Activated T-cell treated with anti-CD3 and anti-CD28 coated beads for 24 hours (primary cell): ENCODE data around the gene PATE1.
"Not testable (repeated sequence)": the region's sequence is repeated elsewhere in the genome, so short reads cannot be mapped to it uniquely, and the experiment has no call there.

Experiments
- DNase-seq: peaks from one replicate; pipeline ENCODE4 v3.0.0-alpha.2; 2020; ENCODE audit warnings: low read depth

The PATE1 gene

GRCh38 chr11:125745979-125746378 is at the start of gene PATE1:
TSS of gene PATE1 (plus strand) at chr11:125746279. CDS start at chr11:125746305, 26 bp downstream.
- DNase-seq: no peak

- DNase-seq: no peak
Observed at GRCh38 chr11:125701018-125701610, 45.0 kb upstream of the PATE1 start.

GRCh38 chr11:125701858-125702621 is 44.0 kb upstream of the PATE1 start:
- DNase-seq: no peak

- DNase-seq: not testable (repeated sequence)
Observed at GRCh38 chr11:125704686-125705085, 41.4 kb upstream of the PATE1 start.

- no peak for DNase-seq
Observed at GRCh38 chr11:125720781-125721180, 25.3 kb upstream of the PATE1 start.

- no peak for DNase-seq
Observed at GRCh38 chr11:125724125-125724524, 22.0 kb upstream of the PATE1 start.

GRCh38 chr11:125728969-125729368 is 17.1 kb upstream of the PATE1 start:
- no peak for DNase-seq

GRCh38 chr11:125740617-125741016 is 5.5 kb upstream of the PATE1 start:
- DNase-seq: no peak

- no peak for DNase-seq
Observed at GRCh38 chr11:125743681-125744080, 2.4 kb upstream of the PATE1 start.

GRCh38 chr11:125750629-125751028 is 4.5 kb downstream of the PATE1 start:
- DNase-seq: no peak

GRCh38 chr11:125756050-125756449 is 10.0 kb downstream of the PATE1 start:
- DNase-seq: no peak

GRCh38 chr11:125762445-125762844 is 16.4 kb downstream of the PATE1 start:
- no peak for DNase-seq

- DNase-seq: no peak
Observed at GRCh38 chr11:125763483-125763882, 17.4 kb downstream of the PATE1 start.

- DNase-seq: no peak
Observed at GRCh38 chr11:125766251-125766650, 20.2 kb downstream of the PATE1 start.

GRCh38 chr11:125768336-125769046 is 22.4 kb downstream of the PATE1 start:
- no peak for DNase-seq

- no peak for DNase-seq
Observed at GRCh38 chr11:125770583-125770982, 24.5 kb downstream of the PATE1 start.

GRCh38 chr11:125772834-125773505 is 26.9 kb downstream of the PATE1 start:
- DNase-seq: no peak

- no peak for DNase-seq
Observed at GRCh38 chr11:125773516-125773915, 27.4 kb downstream of the PATE1 start.

GRCh38 chr11:125777309-125777708 is 31.2 kb downstream of the PATE1 start:
- DNase-seq: no peak

GRCh38 chr11:125778728-125779127 is 32.6 kb downstream of the PATE1 start, which contains the start of gene PATE2:
TSS of gene PATE2 (minus strand) at chr11:125778828. CDS start at chr11:125778773, 55 bp downstream.
- no peak for DNase-seq

GRCh38 chr11:125784678-125785077 is 38.6 kb downstream of the PATE1 start:
- DNase-seq: no peak

GRCh38 chr11:125787827-125788226 is 41.7 kb downstream of the PATE1 start, which contains the start of gene PATE3:
TSS of gene PATE3 (plus strand) at chr11:125788127. CDS start at chr11:125788152, 25 bp downstream.
- no peak for DNase-seq
